ENCODE measurements around the gene AP5B1. TPM values are rescaled to one million over a fixed set of nuclear protein-coding genes. Genes with fewer than 3 reads are reported as not detected.

Gene AP5B1
- total RNA-seq, 2 experiments from 2014 or later, result 30.9 to 31.1 TPM

DNA sequence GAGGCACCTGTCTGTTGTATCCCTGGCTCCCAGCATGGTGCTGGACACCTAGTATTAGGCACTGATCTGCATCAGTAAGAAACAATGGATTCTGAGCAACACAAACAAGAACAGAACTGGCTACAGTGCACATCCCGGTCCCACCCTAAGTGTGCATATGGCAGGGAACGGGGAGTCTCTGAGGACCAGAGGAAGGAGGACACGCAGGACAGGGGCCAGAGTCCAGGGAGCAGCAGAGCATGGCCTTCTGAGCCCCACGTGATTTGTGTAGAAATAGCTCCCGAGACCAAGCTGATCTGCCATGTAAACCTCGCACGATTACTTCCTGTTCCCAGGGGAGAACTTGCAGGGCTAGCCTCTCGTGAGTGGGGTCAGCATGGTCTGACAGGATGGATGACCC, 40.3 kb upstream of the AP5B1 start:
- Mint-ChIP-seq H3K4me1 (ENCODE audit: low read depth) (peaks cover 17% of the 10 kb centered on the region), H3K27ac (no peak overlapping the region), H3K4me3 (no peak overlapping the region), H3K9me3 (no peaks in the 10 kb centered on the region), H3K27me3 (no peaks in the 10 kb centered on the region), H3K36me3 (ENCODE audit: low read depth) (no peaks in the 10 kb centered on the region)
- CTCF ChIA-PET, result interaction anchor here (5.7 to 9.4 kb wide), 2 partner anchors 46 to 100 kb away, joined by 36 to 235 read pairs; partner anchors contain the start of genes AP5B1 and RNASEH2C
- TF ChIP-seq, protein P1, sequence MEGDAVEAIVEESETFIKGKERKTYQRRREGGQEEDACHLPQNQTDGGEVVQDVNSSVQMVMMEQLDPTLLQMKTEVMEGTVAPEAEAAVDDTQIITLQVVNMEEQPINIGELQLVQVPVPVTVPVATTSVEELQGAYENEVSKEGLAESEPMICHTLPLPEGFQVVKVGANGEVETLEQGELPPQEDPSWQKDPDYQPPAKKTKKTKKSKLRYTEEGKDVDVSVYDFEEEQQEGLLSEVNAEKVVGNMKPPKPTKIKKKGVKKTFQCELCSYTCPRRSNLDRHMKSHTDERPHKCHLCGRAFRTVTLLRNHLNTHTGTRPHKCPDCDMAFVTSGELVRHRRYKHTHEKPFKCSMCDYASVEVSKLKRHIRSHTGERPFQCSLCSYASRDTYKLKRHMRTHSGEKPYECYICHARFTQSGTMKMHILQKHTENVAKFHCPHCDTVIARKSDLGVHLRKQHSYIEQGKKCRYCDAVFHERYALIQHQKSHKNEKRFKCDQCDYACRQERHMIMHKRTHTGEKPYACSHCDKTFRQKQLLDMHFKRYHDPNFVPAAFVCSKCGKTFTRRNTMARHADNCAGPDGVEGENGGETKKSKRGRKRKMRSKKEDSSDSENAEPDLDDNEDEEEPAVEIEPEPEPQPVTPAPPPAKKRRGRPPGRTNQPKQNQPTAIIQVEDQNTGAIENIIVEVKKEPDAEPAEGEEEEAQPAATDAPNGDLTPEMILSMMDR (IDR thresholded peaks at IDR 0.05), result no peak
- POLR2A ChIA-PET, result no interaction called here
- DNase-seq (no peak), ATAC-seq (no peak)
- intact Hi-C loops (cut with micrococcal nuclease), result no loop called here

DNA sequence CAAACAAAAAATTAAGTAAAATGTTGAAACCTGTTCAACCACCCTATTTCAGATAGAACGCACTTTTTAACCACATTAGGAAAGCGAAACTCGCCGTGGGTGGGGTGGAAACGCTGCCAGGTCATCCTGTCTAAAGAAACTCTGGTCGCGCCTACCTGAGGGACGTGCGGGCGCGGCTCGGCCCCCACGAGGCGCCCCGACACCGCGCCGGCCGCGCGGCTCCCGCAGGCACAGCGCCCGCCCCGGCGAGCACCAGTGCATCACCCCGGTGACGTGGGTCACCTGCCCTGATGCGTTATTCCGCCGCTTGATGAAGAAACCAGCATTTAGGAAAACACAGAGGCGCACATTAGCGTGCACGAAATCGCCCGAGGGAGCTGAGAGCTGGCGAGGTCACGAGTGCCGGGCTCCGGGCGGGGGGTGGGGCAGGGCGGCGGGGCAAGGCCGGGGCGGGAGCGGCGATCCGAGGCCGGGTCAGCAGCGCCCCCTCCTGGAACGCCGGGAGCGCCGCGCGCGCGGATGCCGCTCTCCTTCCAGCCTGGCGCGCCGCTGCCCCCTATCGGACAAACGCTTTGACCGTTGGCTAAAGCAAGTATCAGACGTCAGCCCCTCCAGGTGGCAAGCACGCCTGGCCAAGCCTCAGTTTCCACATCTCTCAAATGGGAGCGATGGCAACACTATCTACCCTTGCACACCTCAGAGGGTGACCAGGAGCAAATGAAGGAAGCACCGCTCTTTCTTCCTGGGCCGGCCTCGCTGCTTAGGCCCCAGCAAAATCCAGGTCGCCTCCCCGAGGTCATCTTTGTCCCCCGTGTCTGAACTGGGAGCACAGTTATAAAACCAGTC, 37.3 kb upstream of the AP5B1 start:
- DNase-seq, result peak; percentile 97
- ChIA-PET POLR2A (interaction anchor here (0.5 to 3.5 kb wide), 10 partner anchors 9 to 220 kb away, joined by 3 to 15 read pairs (median 4); partner anchors contain the start of genes AP5B1 and KAT5), CTCF (interaction anchor here (0.7 to 9.4 kb wide), 36 partner anchors 9 to 194 kb away, joined by 3 to 235 read pairs (median 4); partner anchors contain the start of genes AP5B1, CCDC85B, CFL1 and FIBP)
- peak overlapping the region; percentile 82 for H3K27ac Mint-ChIP-seq
- peak; percentile 94 for ATAC-seq
- H3K9me3 Mint-ChIP-seq, result no peaks in the 10 kb centered on the region
- TF ChIP-seq, protein P1 (IDR thresholded peaks at IDR 0.05), result peak; percentile 100
- H3K4me3 Mint-ChIP-seq, result peak overlapping the region; percentile 72
- intact Hi-C loops (cut with micrococcal nuclease), result loop anchor here (2.0 to 5.0 kb wide), 2 partner anchors 37 to 106 kb away; partner anchors contain the start of genes AP5B1 and KAT5
- peaks cover 17% of the 10 kb centered on the region for H3K4me1 Mint-ChIP-seq (ENCODE audit: low read depth)
- peaks cover 1% of the 10 kb centered on the region for H3K36me3 Mint-ChIP-seq (ENCODE audit: low read depth)
- H3K27me3 Mint-ChIP-seq, result no peaks in the 10 kb centered on the region

DNA sequence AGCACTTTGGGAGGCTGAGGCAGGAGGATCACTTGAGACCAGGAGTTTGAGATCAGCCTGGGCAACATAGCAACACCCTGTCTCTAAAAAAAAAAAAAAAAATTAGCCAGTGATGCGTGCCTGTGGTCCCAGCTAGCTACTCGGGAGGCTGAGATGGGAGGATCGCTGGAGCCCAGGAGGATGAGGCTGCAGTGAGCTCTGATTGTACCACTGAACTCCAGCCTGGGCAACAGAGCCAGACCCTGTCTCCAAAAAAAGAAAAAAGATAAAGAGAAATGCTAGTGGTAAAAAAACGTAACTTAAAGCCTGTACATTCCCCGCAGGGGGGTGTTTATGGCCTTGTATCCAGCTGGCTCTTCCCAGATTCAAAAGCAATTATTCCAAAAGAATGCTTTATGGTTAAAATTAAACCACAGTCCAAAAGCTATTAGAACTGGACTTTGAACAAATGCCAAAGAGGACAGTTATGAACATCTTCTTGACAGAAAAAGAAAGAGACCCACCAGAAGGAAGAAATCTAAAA, 36.6 kb upstream of the AP5B1 start:
- POLR2A ChIA-PET, result interaction anchor here (0.5 to 3.5 kb wide), 6 partner anchors 27 to 221 kb away, joined by 3 to 15 read pairs (median 6); partner anchors contain the start of genes AP5B1, KAT5 and RNASEH2C
- Mint-ChIP-seq H3K27ac (peak overlapping the region; percentile 82), H3K27me3 (no peaks in the 10 kb centered on the region), H3K4me3 (peak overlapping the region; percentile 72), H3K9me3 (no peaks in the 10 kb centered on the region), H3K36me3 (ENCODE audit: low read depth) (peaks cover 1% of the 10 kb centered on the region), H3K4me1 (ENCODE audit: low read depth) (peaks cover 17% of the 10 kb centered on the region)
- intact Hi-C loops (cut with micrococcal nuclease), result loop anchor here (5.0 kb wide), 1 partner anchor 105 kb away; the partner anchor contains the start of gene KAT5
- ATAC-seq, result no peak
- CTCF ChIA-PET, result interaction anchor here (0.7 to 9.4 kb wide), 24 partner anchors 10 to 193 kb away, joined by 3 to 235 read pairs (median 8); partner anchors contain the start of genes AP5B1, CCDC85B, FIBP and KAT5
- TF ChIP-seq, protein P1 (IDR thresholded peaks at IDR 0.05), result no peak
- DNase-seq, result peak; percentile 30

DNA sequence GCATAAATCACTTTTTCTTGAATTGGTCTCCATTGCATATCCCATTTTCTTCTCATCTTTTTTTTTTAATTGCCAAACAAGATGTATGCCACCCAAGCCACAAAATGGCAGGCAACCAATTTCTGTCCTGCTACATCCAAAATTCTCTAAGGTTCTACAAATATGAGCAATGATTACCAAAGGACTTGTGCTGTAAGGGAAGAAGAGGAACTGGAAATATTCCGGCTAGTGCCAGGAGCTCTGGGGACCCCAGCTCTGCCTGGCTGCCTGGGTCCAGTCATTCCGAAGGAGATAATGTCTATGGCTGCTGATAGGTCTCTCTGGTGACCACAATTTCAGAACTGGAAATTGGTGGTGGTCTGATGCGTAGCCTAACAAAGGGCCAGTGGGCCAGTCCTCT, 35.9 kb upstream of the AP5B1 start:
- Mint-ChIP-seq H3K9me3 (no peaks in the 10 kb centered on the region), H3K27me3 (no peaks in the 10 kb centered on the region), H3K4me3 (peak overlapping the region; percentile 72), H3K36me3 (ENCODE audit: low read depth) (peaks cover 1% of the 10 kb centered on the region), H3K4me1 (ENCODE audit: low read depth) (peaks cover 17% of the 10 kb centered on the region), H3K27ac (peak overlapping the region; percentile 82)
- CTCF ChIA-PET, result interaction anchor here (0.8 to 9.4 kb wide), 19 partner anchors 9 to 206 kb away, joined by 3 to 235 read pairs (median 7); partner anchors contain the start of genes AP5B1, CCDC85B, FIBP and KAT5
- DNase-seq (no peak), ATAC-seq (no peak)
- intact Hi-C loops (cut with micrococcal nuclease), result loop anchor here (5.0 kb wide), 1 partner anchor 104 kb away; the partner anchor contains the start of gene KAT5
- TF ChIP-seq, protein P1 (IDR thresholded peaks at IDR 0.05), result no peak
- POLR2A ChIA-PET, result interaction anchor here (1.1 to 3.5 kb wide), 3 partner anchors 26 to 97 kb away, joined by 5 to 15 read pairs (median 6); partner anchors contain the start of genes AP5B1 and RNASEH2C
